GM18508 (cell line): ENCODE measurements around the gene SLC18A3.

ENCODE experiments used
- ATAC-seq: cut with Tn5 transposase; IDR thresholded peaks from one replicate; pipeline ENCODE4 v1.9.1; 2021; ENCODE audit warnings: moderate number of reproducible peaks; ENCODE audit not compliant: insufficient read depth, unreplicated experiment

The SLC18A3 gene

GRCh38 chr10:49622426-49623425, 12.6 kb downstream of the SLC18A3 start:
- no peak for ATAC-seq

- ATAC-seq: no peak
Observed at GRCh38 chr10:49624629-49625028, 14.5 kb downstream of the SLC18A3 start.

GRCh38 chr10:49625411-49625810, 15.3 kb downstream of the SLC18A3 start:
- ATAC-seq: no peak

- ATAC-seq: no peak
Observed at GRCh38 chr10:49627038-49627437, 16.9 kb downstream of the SLC18A3 start.

- no peak for ATAC-seq
Observed at GRCh38 chr10:49627644-49628247, 17.6 kb downstream of the SLC18A3 start.

- ATAC-seq: no peak
Observed at GRCh38 chr10:49628599-49628998, 18.5 kb downstream of the SLC18A3 start.

- no peak for ATAC-seq
Observed at GRCh38 chr10:49629431-49629881, 19.3 kb downstream of the SLC18A3 start.

GRCh38 chr10:49631975-49632374, 21.9 kb downstream of the SLC18A3 start:
- no peak for ATAC-seq

- no peak for ATAC-seq
Observed at GRCh38 chr10:49632406-49633317, 22.6 kb downstream of the SLC18A3 start.

GRCh38 chr10:49633327-49634068, 23.4 kb downstream of the SLC18A3 start:
- ATAC-seq: no peak

- no peak for ATAC-seq
Observed at GRCh38 chr10:49634069-49634660, 24.1 kb downstream of the SLC18A3 start.

- ATAC-seq: no peak
Observed at GRCh38 chr10:49642311-49642710, 32.2 kb downstream of the SLC18A3 start.

GRCh38 chr10:49643241-49644034, 33.3 kb downstream of the SLC18A3 start:
- no peak for ATAC-seq

GRCh38 chr10:49644035-49644646, 34.0 kb downstream of the SLC18A3 start:
- no peak for ATAC-seq

- ATAC-seq: no peak
Observed at GRCh38 chr10:49645417-49645816, 35.3 kb downstream of the SLC18A3 start.

- ATAC-seq: no peak
Observed at GRCh38 chr10:49645871-49646870, 36.1 kb downstream of the SLC18A3 start.

GRCh38 chr10:49647554-49647953, 37.4 kb downstream of the SLC18A3 start:
- ATAC-seq: no peak
